ENCODE measurements around the gene SPNS3.

DNA sequence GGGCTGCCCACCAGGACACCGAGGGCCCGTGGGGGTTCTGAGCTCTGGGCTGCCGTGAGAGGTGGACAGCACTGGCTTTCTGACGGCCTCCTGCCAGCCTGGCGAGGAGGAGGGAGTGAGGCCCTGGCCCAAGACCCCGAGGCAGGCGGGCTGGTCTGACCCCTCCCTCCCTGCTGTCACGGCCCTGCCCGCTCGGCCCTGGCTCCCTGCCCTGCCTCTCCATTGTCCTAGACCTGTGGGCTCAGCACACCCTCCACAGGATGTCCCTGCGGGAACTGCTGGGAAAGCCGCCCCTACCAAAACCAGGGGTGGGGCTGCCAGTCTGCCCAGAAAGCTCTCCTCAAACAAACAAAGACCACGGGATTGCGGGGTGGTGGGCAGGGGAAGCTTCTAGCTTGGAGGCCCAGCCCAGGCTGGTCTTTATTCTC, 85.6 kb downstream of the SPNS3 start:
- TF ChIP-seq PBX3 (IDR thresholded peaks at IDR 0.05; ENCODE audit: insufficient replicate concordance, low read depth, low read length) (no peak), POLR2AphosphoS5 (IDR thresholded peaks at IDR 0.05; ENCODE audit: low read length) (no peak), SMC3 (IDR thresholded peaks at IDR 0.05; ENCODE audit: borderline replicate concordance, low read length) (no peak), SREBF2 (IDR thresholded peaks at IDR 0.05; ENCODE audit: low read length) (no peak), STAT1 (conservative IDR thresholded peaks at IDR 0.05) (no peak), POLR2A (IDR thresholded peaks at IDR 0.05; ENCODE audit: low read depth, low read length) (no peak), CTCF (IDR thresholded peaks at IDR 0.05 in 2 of 3, conservative IDR thresholded peaks at IDR 0.05 in 1 of 3; ENCODE audit: control insufficient read depth in 2 of 3, extremely low read depth in 1 of 3, insufficient read depth in 1 of 3, low read depth in 3 of 3, low read length in 3 of 3) (no peak), ATF7 (IDR thresholded peaks at IDR 0.05; ENCODE audit: low read depth) (no peak), ESRRA (IDR thresholded peaks at IDR 0.05; ENCODE audit: low read length) (no peak), RAD21 (IDR thresholded peaks at IDR 0.05; ENCODE audit: insufficient read depth, low read depth, low read length) (no peak), CHD4 (IDR thresholded peaks at IDR 0.05) (no peak)
